Chondrocyte (in vitro differentiated cells): ENCODE measurements around the gene SHISA3. TPM values are rescaled to one million over a fixed set of nuclear protein-coding genes. Genes with fewer than 3 reads are reported as not detected.

Experiments used
- DNase-seq: peaks from one replicate; pipeline ENCODE4 v3.0.0; 2021; ENCODE audit warnings: mixed read lengths, low spot score
- H3K27ac Mint-ChIP-seq: one replicate; pipeline ENCODE4 v1.8.0; 2021; ENCODE audit warnings: mild to moderate bottlenecking, moderate library complexity, mixed read lengths; ENCODE audit not compliant: unreplicated experiment
- H3K27me3 Mint-ChIP-seq: 2 replicates; pipeline ENCODE4 v1.8.0; 2021; ENCODE audit warnings: low read depth, mixed read lengths
- H3K36me3 Mint-ChIP-seq: 2 replicates; pipeline ENCODE4 v1.8.0; 2021; ENCODE audit warnings: low read depth, mixed read lengths
- H3K4me1 Mint-ChIP-seq: 2 replicates; pipeline ENCODE4 v1.8.0; 2021; ENCODE audit warnings: low read depth, mild to moderate bottlenecking, mixed read lengths
- H3K4me3 Mint-ChIP-seq: one replicate; pipeline ENCODE4 v1.8.0; 2021; ENCODE audit warnings: mild to moderate bottlenecking, moderate library complexity, mixed read lengths; ENCODE audit not compliant: unreplicated experiment
- H3K9me3 Mint-ChIP-seq: 2 replicates; pipeline ENCODE4 v1.8.0; 2021; ENCODE audit warnings: low read depth, mixed read lengths
- total RNA-seq: library from RNA; stranded (reverse); gene quantifications from 3 replicates; pipeline ENCODE4 v1.2.1, GENCODE V29; 2021
- TF ChIP-seq, protein P1 (sequence below): fragments of 200-600 bp; sonication (generic); IDR thresholded peaks from 2 replicates; pipeline ENCODE4 v1.5.0; 2021; ENCODE audit warnings: antibody characterized with exemption, mild to moderate bottlenecking, moderate library complexity

The SHISA3 gene
- total RNA-seq, 1 donor from 2014 or later: not detected

DNA sequence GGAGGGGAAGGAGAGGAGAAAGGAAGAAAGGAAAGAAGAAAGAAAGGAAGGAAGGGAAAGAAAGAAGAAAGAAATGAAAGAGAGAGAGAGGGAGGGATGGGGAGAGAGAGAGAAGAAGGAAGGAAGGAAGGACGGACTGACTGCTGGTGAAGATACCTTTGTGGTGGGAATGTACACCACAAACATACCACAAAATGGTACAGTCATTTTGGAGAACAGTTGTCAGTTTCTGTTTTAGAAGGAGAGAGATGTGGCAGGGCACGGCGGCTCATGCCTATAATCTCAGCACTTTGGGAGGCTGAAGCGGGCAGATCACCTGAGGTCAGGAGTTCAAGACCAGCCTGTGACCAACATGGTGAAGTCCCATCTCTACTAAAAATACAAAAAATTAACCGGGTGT lies 40.0 kb upstream of the SHISA3 start:
- Mint-ChIP-seq H3K4me3 (no peak overlapping the region), H3K4me1 (no peaks in the 10 kb centered on the region), H3K9me3 (no peaks in the 10 kb centered on the region), H3K27me3 (peaks cover 61% of the 10 kb centered on the region), H3K36me3 (no peaks in the 10 kb centered on the region), H3K27ac (no peak overlapping the region)
- DNase-seq: no peak
- TF ChIP-seq, protein P1, sequence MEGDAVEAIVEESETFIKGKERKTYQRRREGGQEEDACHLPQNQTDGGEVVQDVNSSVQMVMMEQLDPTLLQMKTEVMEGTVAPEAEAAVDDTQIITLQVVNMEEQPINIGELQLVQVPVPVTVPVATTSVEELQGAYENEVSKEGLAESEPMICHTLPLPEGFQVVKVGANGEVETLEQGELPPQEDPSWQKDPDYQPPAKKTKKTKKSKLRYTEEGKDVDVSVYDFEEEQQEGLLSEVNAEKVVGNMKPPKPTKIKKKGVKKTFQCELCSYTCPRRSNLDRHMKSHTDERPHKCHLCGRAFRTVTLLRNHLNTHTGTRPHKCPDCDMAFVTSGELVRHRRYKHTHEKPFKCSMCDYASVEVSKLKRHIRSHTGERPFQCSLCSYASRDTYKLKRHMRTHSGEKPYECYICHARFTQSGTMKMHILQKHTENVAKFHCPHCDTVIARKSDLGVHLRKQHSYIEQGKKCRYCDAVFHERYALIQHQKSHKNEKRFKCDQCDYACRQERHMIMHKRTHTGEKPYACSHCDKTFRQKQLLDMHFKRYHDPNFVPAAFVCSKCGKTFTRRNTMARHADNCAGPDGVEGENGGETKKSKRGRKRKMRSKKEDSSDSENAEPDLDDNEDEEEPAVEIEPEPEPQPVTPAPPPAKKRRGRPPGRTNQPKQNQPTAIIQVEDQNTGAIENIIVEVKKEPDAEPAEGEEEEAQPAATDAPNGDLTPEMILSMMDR: no peak

DNA sequence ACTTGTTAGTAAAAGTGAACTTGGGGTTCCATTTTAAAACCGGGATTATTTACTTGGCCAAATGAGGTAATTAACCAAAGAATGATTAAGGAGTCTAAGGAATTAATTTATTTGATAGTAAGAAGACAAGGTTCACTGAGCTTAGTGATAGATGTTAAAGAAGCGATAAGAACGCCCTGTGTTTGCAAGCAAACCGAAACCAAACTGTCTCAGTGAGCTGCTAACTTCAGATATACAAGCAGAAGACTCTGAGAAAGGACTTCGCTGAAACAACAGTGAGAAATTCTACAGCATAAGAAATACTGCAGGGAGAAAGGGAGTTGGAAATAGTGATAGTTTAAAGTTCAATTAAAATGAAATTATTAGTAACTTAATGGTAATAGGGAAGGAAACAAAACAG lies 37.6 kb upstream of the SHISA3 start:
- Mint-ChIP-seq H3K36me3 (no peaks in the 10 kb centered on the region), H3K27ac (no peak overlapping the region), H3K4me3 (no peak overlapping the region), H3K9me3 (peaks cover 4% of the 10 kb centered on the region), H3K4me1 (no peaks in the 10 kb centered on the region), H3K27me3 (peaks cover 66% of the 10 kb centered on the region)
- TF ChIP-seq, protein P1: no peak
- DNase-seq: no peak

DNA sequence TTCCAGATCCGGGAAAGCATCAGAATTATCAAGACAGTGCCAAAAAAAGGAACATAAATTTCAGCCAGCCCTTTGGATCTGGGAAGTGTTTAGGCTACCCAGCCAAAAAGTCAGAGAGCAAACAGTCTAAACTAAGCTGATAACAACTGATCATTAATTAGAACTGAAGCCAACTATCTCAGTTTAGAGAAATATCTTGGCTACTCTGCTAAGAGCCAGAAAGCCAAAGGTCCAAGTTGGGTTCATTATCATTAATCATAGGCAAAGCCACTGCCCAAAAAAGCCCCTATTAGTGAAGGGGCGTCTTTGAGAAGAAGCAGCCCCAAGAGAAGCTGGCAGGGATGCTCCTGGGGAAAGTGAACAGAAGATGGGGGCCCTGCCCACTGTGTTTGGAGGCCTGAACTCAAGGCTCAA lies 37.0 kb upstream of the SHISA3 start:
- Mint-ChIP-seq H3K36me3 (no peaks in the 10 kb centered on the region), H3K4me3 (no peak overlapping the region), H3K9me3 (peaks cover 4% of the 10 kb centered on the region), H3K27me3 (peaks cover 62% of the 10 kb centered on the region), H3K27ac (no peak overlapping the region), H3K4me1 (no peaks in the 10 kb centered on the region)
- TF ChIP-seq, protein P1: no peak
- DNase-seq: no peak

DNA sequence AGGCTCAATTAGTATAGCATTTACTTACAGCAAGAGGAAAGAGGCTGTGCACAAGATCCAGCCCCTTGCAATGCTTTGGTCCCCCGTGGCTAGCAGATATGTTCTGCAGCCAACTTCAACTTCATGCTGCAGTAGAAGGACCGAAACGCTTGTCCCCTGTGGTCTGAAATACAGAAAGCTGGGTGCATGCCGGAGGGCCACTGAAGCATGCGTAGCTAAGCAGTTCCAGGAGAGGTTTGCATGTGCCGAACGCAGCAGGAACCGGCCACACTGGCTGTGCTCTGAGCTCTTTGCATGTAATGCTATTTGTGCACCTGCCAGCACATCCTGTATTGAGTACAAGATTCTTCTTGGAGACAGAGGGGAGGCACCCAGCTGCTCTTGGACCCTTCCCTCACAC lies 35.8 kb upstream of the SHISA3 start:
- Mint-ChIP-seq H3K9me3 (peaks cover 4% of the 10 kb centered on the region), H3K4me1 (no peaks in the 10 kb centered on the region), H3K27ac (no peak overlapping the region), H3K4me3 (no peak overlapping the region), H3K36me3 (no peaks in the 10 kb centered on the region), H3K27me3 (peaks cover 50% of the 10 kb centered on the region)
- TF ChIP-seq, protein P1: no peak
- DNase-seq: no peak

DNA sequence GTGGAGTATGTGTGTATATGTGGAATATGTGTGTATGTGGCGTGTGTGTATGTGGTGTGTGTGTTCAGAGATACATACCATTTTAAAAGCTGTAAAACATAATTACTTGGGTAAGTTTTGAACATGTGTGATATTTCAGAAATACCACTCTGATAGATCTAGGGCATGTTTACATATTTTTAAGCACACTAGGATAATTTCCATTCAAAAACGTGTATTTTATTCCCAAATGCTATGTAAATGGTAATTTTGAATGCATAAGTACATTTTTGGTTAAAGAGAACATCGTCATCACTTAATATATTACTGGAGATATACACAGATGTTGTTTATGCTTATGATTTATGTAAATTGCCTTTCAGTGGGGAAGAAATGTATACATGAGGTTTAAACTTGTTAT lies 34.7 kb upstream of the SHISA3 start:
- peaks cover 50% of the 10 kb centered on the region for H3K27me3 Mint-ChIP-seq
- no peaks in the 10 kb centered on the region for H3K4me1 Mint-ChIP-seq
- TF ChIP-seq, protein P1: no peak
- H3K36me3 Mint-ChIP-seq: no peaks in the 10 kb centered on the region
- H3K27ac Mint-ChIP-seq: no peak overlapping the region
- DNase-seq: no peak
- H3K4me3 Mint-ChIP-seq: no peak overlapping the region
- H3K9me3 Mint-ChIP-seq: peaks cover 4% of the 10 kb centered on the region
